ENCODE data around the gene HELZ. TPM values are rescaled to one million over a fixed set of nuclear protein-coding genes. Genes with fewer than 3 reads are reported as not detected.

Gene HELZ
- total RNA-seq, 1 donor from 2014 or later, result 14.8 TPM

DNA sequence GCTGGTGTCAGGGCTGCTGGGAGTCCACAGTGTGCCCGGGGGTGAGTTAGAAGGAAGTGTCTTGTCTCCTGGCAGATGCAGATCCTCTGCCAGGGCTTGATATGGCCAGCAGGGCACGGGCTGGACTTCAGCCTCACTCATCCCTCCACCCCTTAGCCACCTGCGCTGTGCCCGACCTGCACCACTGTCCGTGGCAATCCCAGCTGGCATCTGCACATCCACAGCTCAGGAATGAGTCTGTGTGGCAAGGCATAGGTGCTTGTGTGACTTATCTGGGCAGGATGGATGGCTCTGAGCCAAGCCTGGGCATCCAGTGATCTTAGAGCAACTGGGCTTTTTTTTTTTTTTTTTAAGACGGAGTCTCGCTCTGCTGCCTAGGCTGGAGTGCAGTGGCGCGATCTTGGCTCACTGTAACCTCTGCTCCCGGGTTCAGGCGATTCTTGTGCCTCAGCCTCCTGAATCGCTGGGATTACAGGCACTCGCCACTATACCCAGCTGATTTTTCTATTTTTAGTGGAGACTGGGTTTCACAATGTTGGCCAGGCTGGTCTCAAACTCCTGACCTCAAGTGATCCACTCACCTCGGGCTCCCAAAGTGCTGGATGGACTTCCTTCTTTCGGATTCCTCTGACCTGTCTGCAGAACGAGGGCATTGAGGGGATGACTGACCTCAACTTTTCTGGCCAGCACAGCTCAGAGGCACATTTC is 223.1 kb downstream of the HELZ start:
- no peaks in the 10 kb centered on the region for H3K36me3 ChIP-seq (ENCODE audit: control insufficient read depth, insufficient read depth, low read length)
- H3K4me3 ChIP-seq (ENCODE audit: low read depth, low read length), result no peak overlapping the region
- no peak for DNase-seq (ENCODE audit: low read depth)
- H3K27me3 ChIP-seq (ENCODE audit: control insufficient read depth, insufficient read depth, low read length), result peaks cover 8% of the 10 kb centered on the region
- TF ChIP-seq, protein P1, sequence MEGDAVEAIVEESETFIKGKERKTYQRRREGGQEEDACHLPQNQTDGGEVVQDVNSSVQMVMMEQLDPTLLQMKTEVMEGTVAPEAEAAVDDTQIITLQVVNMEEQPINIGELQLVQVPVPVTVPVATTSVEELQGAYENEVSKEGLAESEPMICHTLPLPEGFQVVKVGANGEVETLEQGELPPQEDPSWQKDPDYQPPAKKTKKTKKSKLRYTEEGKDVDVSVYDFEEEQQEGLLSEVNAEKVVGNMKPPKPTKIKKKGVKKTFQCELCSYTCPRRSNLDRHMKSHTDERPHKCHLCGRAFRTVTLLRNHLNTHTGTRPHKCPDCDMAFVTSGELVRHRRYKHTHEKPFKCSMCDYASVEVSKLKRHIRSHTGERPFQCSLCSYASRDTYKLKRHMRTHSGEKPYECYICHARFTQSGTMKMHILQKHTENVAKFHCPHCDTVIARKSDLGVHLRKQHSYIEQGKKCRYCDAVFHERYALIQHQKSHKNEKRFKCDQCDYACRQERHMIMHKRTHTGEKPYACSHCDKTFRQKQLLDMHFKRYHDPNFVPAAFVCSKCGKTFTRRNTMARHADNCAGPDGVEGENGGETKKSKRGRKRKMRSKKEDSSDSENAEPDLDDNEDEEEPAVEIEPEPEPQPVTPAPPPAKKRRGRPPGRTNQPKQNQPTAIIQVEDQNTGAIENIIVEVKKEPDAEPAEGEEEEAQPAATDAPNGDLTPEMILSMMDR (IDR thresholded peaks at IDR 0.05; ENCODE audit: insufficient read depth, low read length, poor library complexity, severe bottlenecking), result no peak

DNA sequence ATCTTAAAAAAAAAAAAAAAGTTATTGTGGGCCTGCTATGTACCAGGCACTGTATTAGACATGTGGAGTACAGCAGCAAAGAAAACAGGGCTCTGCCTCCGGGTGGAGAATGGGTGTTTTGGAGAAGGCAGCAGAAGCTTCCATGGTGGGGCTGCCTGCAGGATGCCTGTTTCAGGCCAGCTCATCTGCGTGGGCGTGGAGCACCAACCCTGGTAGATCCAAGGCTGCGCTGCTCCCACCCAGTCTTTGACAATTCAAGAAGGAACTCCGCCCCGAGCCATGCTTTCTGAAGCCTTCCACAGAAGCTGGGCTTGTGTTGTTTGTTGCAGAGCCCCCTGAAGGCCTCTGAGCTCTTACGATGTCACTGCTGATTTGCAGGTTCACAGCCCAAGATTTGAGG is 223.8 kb downstream of the HELZ start:
- H3K27me3 ChIP-seq (ENCODE audit: control insufficient read depth, insufficient read depth, low read length), result peaks cover 8% of the 10 kb centered on the region
- no peaks in the 10 kb centered on the region for H3K36me3 ChIP-seq (ENCODE audit: control insufficient read depth, insufficient read depth, low read length)
- TF ChIP-seq, protein P1 (IDR thresholded peaks at IDR 0.05; ENCODE audit: insufficient read depth, low read length, poor library complexity, severe bottlenecking), result no peak
- H3K4me3 ChIP-seq (ENCODE audit: low read depth, low read length), result no peak overlapping the region
- DNase-seq (ENCODE audit: low read depth), result no peak

Other genes starting within 250 kb of the HELZ start
- gene CACNG1, start 200.6 kb downstream of the HELZ start, total RNA-seq, result not detected in 2 replicates
- gene PSMD12, start 121.4 kb upstream of the HELZ start, total RNA-seq, result 24.3 and 36.5 TPM in 2 replicates
- 12.2 and 13.0 TPM in 2 replicates for gene PITPNC1, start 132.1 kb upstream of the HELZ start, total RNA-seq